Skeletal muscle cell (primary cell): ENCODE data around the gene ITGA3.

Experiments used
- DNase-seq: peaks from one replicate; pipeline ENCODE4 v3.0.0-alpha.2; 2010; ENCODE audit warnings: low read depth
- H3K4me3 ChIP-seq: 2 replicates; pipeline ENCODE4 v1.5.1; 2011; ENCODE audit warnings: low read depth, mild to moderate bottlenecking, control low read depth, low read length, moderate library complexity

ITGA3 gene

DNA sequence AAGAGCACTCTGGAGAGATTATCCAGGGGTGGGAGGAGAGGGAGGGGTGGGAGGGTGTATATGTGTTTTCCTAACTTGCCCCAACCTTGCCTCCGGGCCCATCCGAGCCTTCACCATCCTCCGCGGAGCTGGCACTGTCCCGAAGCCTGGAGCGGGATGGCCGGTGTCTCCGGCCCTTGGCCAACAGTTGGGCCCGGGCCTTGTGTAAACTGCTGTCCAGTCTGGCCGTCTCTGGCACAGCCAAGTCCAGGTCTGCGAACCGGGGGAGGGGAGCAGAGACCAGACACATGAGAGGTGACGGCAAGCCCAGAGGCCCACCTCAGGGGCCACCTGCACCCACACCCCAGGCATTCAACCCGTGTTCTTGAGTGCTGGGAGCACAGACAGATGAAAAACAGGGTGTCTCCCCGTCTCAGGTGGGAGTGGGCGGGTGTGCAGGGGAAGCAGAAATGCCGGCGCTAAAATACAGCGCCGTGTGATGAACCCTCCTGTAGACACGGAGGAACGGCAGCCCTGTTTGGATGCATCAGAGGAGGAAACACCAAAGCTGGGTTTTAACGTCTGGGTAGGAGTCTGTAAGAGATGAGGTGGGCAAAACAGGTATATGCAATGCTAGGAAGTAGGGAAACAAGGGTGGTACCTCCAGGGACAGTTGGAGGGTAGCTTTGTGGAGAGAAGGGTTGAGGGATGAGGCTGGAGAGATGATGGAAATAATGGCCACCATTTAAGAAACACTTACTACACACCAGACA lies 62.3 kb downstream of the ITGA3 start:
- DNase-seq = no peak

GRCh38 chr17:50118828-50119218 lies 62.9 kb downstream of the ITGA3 start:
- no peak for DNase-seq
- H3K4me3 ChIP-seq = no peak overlapping the region

More for the DNA sequence above, 62.3 kb downstream of the ITGA3 start:
- H3K4me3 ChIP-seq = no peak overlapping the region

GRCh38 chr17:50120475-50121253 lies 64.8 kb downstream of the ITGA3 start:
- no peak overlapping the region for H3K4me3 ChIP-seq
- no peak for DNase-seq

DNA sequence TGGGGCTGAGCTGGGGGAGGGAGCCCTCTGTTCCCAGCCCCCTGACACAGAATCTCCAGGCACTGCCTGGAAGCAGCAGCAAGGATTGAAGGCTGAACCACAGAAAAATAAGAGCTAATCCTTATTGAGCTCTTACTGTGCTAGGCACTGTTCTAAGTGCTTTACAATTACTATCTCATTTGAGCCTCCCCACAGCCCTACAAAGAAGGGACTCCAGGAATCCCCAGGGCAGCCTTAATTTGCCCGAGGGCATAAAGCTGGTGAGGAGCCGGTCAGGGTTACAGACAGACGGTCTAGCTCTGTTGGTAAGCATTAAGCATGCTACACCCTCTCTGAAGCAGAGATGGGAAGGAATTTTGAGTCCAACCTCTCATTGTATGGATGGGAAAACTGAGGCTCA lies 67.0 kb downstream of the ITGA3 start:
- H3K4me3 ChIP-seq = no peak overlapping the region
- no peak for DNase-seq

- no peak overlapping the region for H3K4me3 ChIP-seq
- DNase-seq = no peak
These were observed 67.9 kb downstream of the ITGA3 start for GRCh38 chr17:50123649-50124349.

GRCh38 chr17:50125420-50125997 lies 69.6 kb downstream of the ITGA3 start:
- no peak for DNase-seq
- no peak overlapping the region for H3K4me3 ChIP-seq

DNA sequence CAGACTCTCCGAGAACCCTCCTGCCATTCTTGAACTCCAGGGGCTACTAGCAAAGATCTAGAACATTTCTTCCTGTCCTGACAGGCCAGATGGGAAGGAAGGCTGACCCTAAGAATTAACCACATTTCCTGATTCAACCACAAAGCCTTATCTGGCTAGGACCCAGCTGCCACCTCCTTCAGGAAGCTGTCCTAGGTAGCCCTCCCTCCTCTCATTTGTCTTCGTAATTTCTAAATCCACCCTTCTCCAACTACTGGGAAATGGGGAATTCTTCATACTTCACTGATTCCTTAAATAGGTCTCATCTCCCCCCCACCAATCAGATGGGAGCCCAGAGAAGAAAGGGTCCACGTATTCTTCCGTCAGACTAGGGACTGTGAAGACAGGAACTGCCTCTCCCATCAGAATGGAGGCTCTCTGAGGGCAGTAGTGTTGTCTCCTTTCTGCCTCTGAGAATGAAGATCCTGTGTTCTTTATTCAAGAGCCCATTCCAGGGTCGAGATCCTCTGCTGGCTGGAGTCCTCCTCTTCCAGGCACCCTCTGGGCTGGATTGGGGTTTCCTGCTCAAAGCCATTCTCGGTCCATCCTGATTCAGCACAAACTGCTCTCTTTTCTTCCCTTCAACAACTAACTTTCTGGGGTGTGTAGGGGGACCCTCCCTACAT lies 71.9 kb downstream of the ITGA3 start:
- H3K4me3 ChIP-seq = no peak overlapping the region
- no peak for DNase-seq

- DNase-seq = no peak
- H3K4me3 ChIP-seq = peak overlapping the region; percentile 59
These were observed 72.8 kb downstream of the ITGA3 start for GRCh38 chr17:50128441-50129352.

DNA sequence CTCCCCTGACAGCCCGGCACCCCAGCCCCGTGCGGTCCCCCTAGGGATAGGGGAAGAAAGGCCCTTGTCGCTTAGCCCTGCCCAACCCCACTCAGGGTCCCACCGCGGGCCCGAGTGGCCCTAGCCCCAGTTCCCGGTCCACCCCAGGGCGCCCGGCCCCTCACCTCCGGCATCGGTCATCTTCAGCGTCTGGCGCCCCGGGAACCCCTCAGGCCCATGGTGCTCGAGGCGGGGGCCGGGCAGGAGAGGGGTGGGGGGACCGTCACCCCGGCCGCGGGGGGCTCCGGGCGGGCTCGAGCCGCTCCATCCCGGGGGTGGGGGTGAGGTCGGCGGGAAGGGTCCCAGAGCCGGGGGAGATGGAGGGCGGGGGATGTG lies 73.4 kb downstream of the ITGA3 start:
- DNase-seq = no peak
- peak overlapping the region; percentile 59 for H3K4me3 ChIP-seq

- DNase-seq = no peak
- peak within 1 kb of the TSS; percentile 59 for H3K4me3 ChIP-seq
These were observed 74.0 kb downstream of the ITGA3 start, which contains the start of gene SAMD14 for GRCh38 chr17:50129728-50130558. SAMD14 (minus strand) TSS chr17:50130160; CDS start chr17:50124959, 5,201 bp downstream.

- DNase-seq = no peak
- H3K4me3 ChIP-seq = peak overlapping the region; percentile 59
These were observed 74.8 kb downstream of the ITGA3 start for GRCh38 chr17:50130559-50131305.

GRCh38 chr17:50132104-50132794 lies 76.3 kb downstream of the ITGA3 start:
- DNase-seq = no peak

GRCh38 chr17:50133028-50133768 lies 77.3 kb downstream of the ITGA3 start:
- H3K4me3 ChIP-seq = no peak overlapping the region
- no peak for DNase-seq

More at GRCh38 chr17:50132104-50132794, 76.3 kb downstream of the ITGA3 start:
- H3K4me3 ChIP-seq = no peak overlapping the region

DNA sequence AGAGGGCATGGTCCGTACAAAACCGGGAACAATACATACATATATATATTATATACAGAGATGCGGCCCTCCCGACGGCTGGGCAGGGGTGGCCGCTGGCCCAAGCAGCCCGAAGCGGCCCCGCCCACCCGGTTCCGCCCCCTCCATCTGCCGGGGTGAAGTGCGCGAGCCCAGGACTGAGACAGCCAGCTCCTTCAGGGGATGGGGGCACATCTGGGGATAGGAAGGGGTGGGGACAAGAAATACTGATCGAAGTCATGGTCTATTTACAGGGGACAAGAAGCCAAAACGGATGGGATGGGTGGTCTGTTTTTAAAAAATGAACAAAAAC lies 77.8 kb downstream of the ITGA3 start:
- DNase-seq = no peak
- H3K4me3 ChIP-seq = no peak overlapping the region

GRCh38 chr17:50134206-50135110 lies 78.5 kb downstream of the ITGA3 start:
- H3K4me3 ChIP-seq = no peak overlapping the region
- no peak for DNase-seq
